ENCODE results near the gene TRPV3.

DNA sequence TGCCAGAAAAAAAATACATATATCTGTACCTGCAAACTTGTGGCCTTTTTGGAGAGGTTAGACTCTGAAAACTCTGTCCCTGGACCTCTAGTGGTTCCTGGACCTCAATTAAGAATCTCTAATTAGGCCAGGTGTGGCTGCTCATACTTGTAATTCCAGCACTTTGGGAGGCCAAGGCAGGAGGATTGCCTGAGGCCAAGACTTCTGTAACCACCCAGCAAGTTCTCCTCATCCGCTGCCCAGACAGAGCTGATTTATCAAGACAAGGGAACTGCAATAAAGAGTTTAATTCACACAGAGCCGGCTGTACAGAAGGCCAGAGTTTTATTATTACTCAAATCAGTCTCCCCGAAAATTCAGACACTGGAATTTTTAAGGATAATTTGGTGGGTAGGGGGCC lies 77.6 kb downstream of the TRPV3 start:
- TF ChIP-seq CTCF (IDR thresholded peaks at IDR 0.05; ENCODE audit: insufficient read depth, low read length, poor library complexity, severe bottlenecking) (no peak), EZH2phosphoT487 (conservative IDR thresholded peaks at IDR 0.05; ENCODE audit: low read length) (no peak)

All from SU-DHL-6 (cell line).